Measurements from ENCODE around the gene MIEF1.
A peak's percentile ranks its signal among the peaks of the same experiment; 100 is the strongest.

Gene MIEF1

GRCh38 chr22:39528681-39529486 lies 26.8 kb downstream of the MIEF1 start:
- no peak overlapping the region for H3K4me3 ChIP-seq (ENCODE audit: low read length in 2 of 2)
- H4K8ac ChIP-seq (ENCODE audit: low read depth, low read length) = no peak overlapping the region
- no peak overlapping the region for H2BK12ac ChIP-seq (ENCODE audit: low read length)
- peak overlapping the region; percentile 54 for H2BK5ac ChIP-seq (ENCODE audit: low read length)
- H2BK15ac ChIP-seq (ENCODE audit: low read length) = peak overlapping the region; percentile 37
- H3K79me1 ChIP-seq (ENCODE audit: low read depth, low read length) = peaks cover 16% of the 10 kb centered on the region
- H2AFZ ChIP-seq (ENCODE audit: low read length) = no peak overlapping the region
- H3K23ac ChIP-seq (ENCODE audit: low read depth, low read length, poor library complexity) = peak overlapping the region; percentile 83
- H2BK120ac ChIP-seq (ENCODE audit: low read depth, low read length) = no peak overlapping the region
- no CpG with 5 or more reads among the region's 32 CpGs for whole genome bisulfite sequencing, 2 donors (ENCODE audit: extremely low coverage in 2 of 2, insufficient read length in 2 of 2, insufficient replicate concordance in 1 of 2)
- H2AK5ac ChIP-seq (ENCODE audit: low read depth, low read length) = peak overlapping the region; percentile 36
- H3K4ac ChIP-seq (ENCODE audit: low read length) = no peak overlapping the region
- peak overlapping the region; percentile 73 for H3K9ac ChIP-seq (ENCODE audit: low read depth, low read length, poor library complexity)
- DNase-seq (ENCODE audit: low spot score) = peak; percentile 83
- no peak overlapping the region for H3K27ac ChIP-seq (replicated peaks; ENCODE audit: low read length)
- no peak overlapping the region for H4K91ac ChIP-seq (ENCODE audit: low read depth, low read length, poor library complexity)
- H3K27me3 ChIP-seq (ENCODE audit: control insufficient read depth in 3 of 3, insufficient read depth in 3 of 3, low read depth in 1 of 3, low read length in 3 of 3) = no peaks in the 10 kb centered on the region
- no peaks in the 10 kb centered on the region for H3K9me3 ChIP-seq (replicated peaks in 1 of 2; ENCODE audit: control insufficient read depth in 2 of 2, insufficient read depth in 1 of 2, low read depth in 1 of 2, low read length in 2 of 2)
- H3K18ac ChIP-seq (ENCODE audit: low read length) = no peak overlapping the region
- H3K36me3 ChIP-seq (replicated peaks in 1 of 2; ENCODE audit: control insufficient read depth in 2 of 2, insufficient read depth in 2 of 2, low read length in 2 of 2) = peaks cover 30 to 67% of the 10 kb centered on the region in 2 donors
- peak overlapping the region; percentile 19 for H3K4me2 ChIP-seq (ENCODE audit: insufficient read depth, low read length, poor library complexity, severe bottlenecking)
- peaks cover 6 to 22% of the 10 kb centered on the region in 2 donors for H3K4me1 ChIP-seq (ENCODE audit: control insufficient read depth in 2 of 2, insufficient read depth in 1 of 2, low read depth in 1 of 2, low read length in 2 of 2)
- H3K14ac ChIP-seq (ENCODE audit: low read length) = no peak overlapping the region

GRCh38 chr22:39529487-39529851 lies 27.4 kb downstream of the MIEF1 start:
- Histone ChIP-seq H4K91ac (ENCODE audit: low read depth, low read length, poor library complexity) (no peak overlapping the region), H3K4ac (ENCODE audit: low read length) (no peak overlapping the region), H3K4me2 (ENCODE audit: insufficient read depth, low read length, poor library complexity, severe bottlenecking) (no peak overlapping the region), H3K14ac (ENCODE audit: low read length) (no peak overlapping the region), H2AFZ (ENCODE audit: low read length) (no peak overlapping the region), H2AK5ac (ENCODE audit: low read depth, low read length) (no peak overlapping the region), H3K4me1 (ENCODE audit: control insufficient read depth in 2 of 2, insufficient read depth in 1 of 2, low read depth in 1 of 2, low read length in 2 of 2) (peaks cover 5 to 22% of the 10 kb centered on the region in 2 donors), H4K8ac (ENCODE audit: low read depth, low read length) (peak overlapping the region; percentile 44), H2BK5ac (ENCODE audit: low read length) (peak overlapping the region; percentile 9), H3K27me3 (ENCODE audit: control insufficient read depth in 3 of 3, insufficient read depth in 3 of 3, low read depth in 1 of 3, low read length in 3 of 3) (no peaks in the 10 kb centered on the region), H3K36me3 (replicated peaks in 1 of 2; ENCODE audit: control insufficient read depth in 2 of 2, insufficient read depth in 2 of 2, low read length in 2 of 2) (peaks cover 24 to 62% of the 10 kb centered on the region in 2 donors), H3K18ac (ENCODE audit: low read length) (no peak overlapping the region), H3K9me3 (replicated peaks in 1 of 2; ENCODE audit: control insufficient read depth in 2 of 2, insufficient read depth in 1 of 2, low read depth in 1 of 2, low read length in 2 of 2) (no peaks in the 10 kb centered on the region), H3K9ac (ENCODE audit: low read depth, low read length, poor library complexity) (no peak overlapping the region), H2BK15ac (ENCODE audit: low read length) (peak overlapping the region; percentile 37), H3K4me3 (ENCODE audit: low read length in 2 of 2) (no peak overlapping the region), H3K79me1 (ENCODE audit: low read depth, low read length) (peaks cover 16% of the 10 kb centered on the region), H3K27ac (replicated peaks; ENCODE audit: low read length) (no peak overlapping the region), H3K23ac (ENCODE audit: low read depth, low read length, poor library complexity) (peak overlapping the region; percentile 83), H2BK120ac (ENCODE audit: low read depth, low read length) (no peak overlapping the region), H2BK12ac (ENCODE audit: low read length) (no peak overlapping the region)
- no peak for DNase-seq (ENCODE audit: low spot score)
- no CpG with 5 or more reads among the region's 17 CpGs for WGBS, 2 donors (ENCODE audit: extremely low coverage in 2 of 2, insufficient read length in 2 of 2, insufficient replicate concordance in 1 of 2)

- H4K8ac ChIP-seq (ENCODE audit: low read depth, low read length) = no peak overlapping the region
- peaks cover 16% of the 10 kb centered on the region for H3K79me1 ChIP-seq (ENCODE audit: low read depth, low read length)
- H2BK12ac ChIP-seq (ENCODE audit: low read length) = no peak overlapping the region
- no peak overlapping the region for H3K4me3 ChIP-seq (ENCODE audit: low read length in 2 of 2)
- H3K36me3 ChIP-seq (replicated peaks in 1 of 2; ENCODE audit: control insufficient read depth in 2 of 2, insufficient read depth in 2 of 2, low read length in 2 of 2) = peaks cover 22 to 55% of the 10 kb centered on the region in 2 donors
- H3K18ac ChIP-seq (ENCODE audit: low read length) = no peak overlapping the region
- H3K4me2 ChIP-seq (ENCODE audit: insufficient read depth, low read length, poor library complexity, severe bottlenecking) = no peak overlapping the region
- WGBS, 2 donors (ENCODE audit: extremely low coverage in 2 of 2, insufficient read length in 2 of 2, insufficient replicate concordance in 1 of 2) = no CpG with 5 or more reads among the region's 6 CpGs
- no peak overlapping the region for H3K23ac ChIP-seq (ENCODE audit: low read depth, low read length, poor library complexity)
- no peak overlapping the region for H2AK5ac ChIP-seq (ENCODE audit: low read depth, low read length)
- no peaks in the 10 kb centered on the region for H3K27me3 ChIP-seq (ENCODE audit: control insufficient read depth in 3 of 3, insufficient read depth in 3 of 3, low read depth in 1 of 3, low read length in 3 of 3)
- H3K4me1 ChIP-seq (ENCODE audit: control insufficient read depth in 2 of 2, insufficient read depth in 1 of 2, low read depth in 1 of 2, low read length in 2 of 2) = peaks cover 10 to 26% of the 10 kb centered on the region in 2 donors
- H3K14ac ChIP-seq (ENCODE audit: low read length) = no peak overlapping the region
- no peak overlapping the region for H3K4ac ChIP-seq (ENCODE audit: low read length)
- no peak overlapping the region for H2BK15ac ChIP-seq (ENCODE audit: low read length)
- H4K91ac ChIP-seq (ENCODE audit: low read depth, low read length, poor library complexity) = no peak overlapping the region
- no peak overlapping the region for H2AFZ ChIP-seq (ENCODE audit: low read length)
- no peaks in the 10 kb centered on the region for H3K9me3 ChIP-seq (replicated peaks in 1 of 2; ENCODE audit: control insufficient read depth in 2 of 2, insufficient read depth in 1 of 2, low read depth in 1 of 2, low read length in 2 of 2)
- H3K27ac ChIP-seq (replicated peaks; ENCODE audit: low read length) = no peak overlapping the region
- no peak overlapping the region for H2BK5ac ChIP-seq (ENCODE audit: low read length)
- DNase-seq (ENCODE audit: low spot score) = no peak
- H2BK120ac ChIP-seq (ENCODE audit: low read depth, low read length) = no peak overlapping the region
- H3K9ac ChIP-seq (ENCODE audit: low read depth, low read length, poor library complexity) = no peak overlapping the region
Measured at GRCh38 chr22:39530116-39530515, 28.0 kb downstream of the MIEF1 start.

GRCh38 chr22:39530692-39531331 lies 28.7 kb downstream of the MIEF1 start:
- DNase-seq (ENCODE audit: low spot score) = no peak
- H2BK5ac ChIP-seq (ENCODE audit: low read length) = no peak overlapping the region
- no peak overlapping the region for H2BK15ac ChIP-seq (ENCODE audit: low read length)
- H3K9me3 ChIP-seq (replicated peaks in 1 of 2; ENCODE audit: control insufficient read depth in 2 of 2, insufficient read depth in 1 of 2, low read depth in 1 of 2, low read length in 2 of 2) = no peaks in the 10 kb centered on the region
- no peak overlapping the region for H2BK12ac ChIP-seq (ENCODE audit: low read length)
- H3K4me3 ChIP-seq (ENCODE audit: low read length in 2 of 2) = peak overlapping the region in 1 of 2 donors; percentile 84
- no peak overlapping the region for H3K14ac ChIP-seq (ENCODE audit: low read length)
- peaks cover 16% of the 10 kb centered on the region for H3K79me1 ChIP-seq (ENCODE audit: low read depth, low read length)
- WGBS, 2 donors (ENCODE audit: extremely low coverage in 2 of 2, insufficient read length in 2 of 2, insufficient replicate concordance in 1 of 2) = no CpG with 5 or more reads among the region's 9 CpGs
- peaks cover 18 to 49% of the 10 kb centered on the region in 2 donors for H3K36me3 ChIP-seq (replicated peaks in 1 of 2; ENCODE audit: control insufficient read depth in 2 of 2, insufficient read depth in 2 of 2, low read length in 2 of 2)
- no peak overlapping the region for H2BK120ac ChIP-seq (ENCODE audit: low read depth, low read length)
- H3K23ac ChIP-seq (ENCODE audit: low read depth, low read length, poor library complexity) = no peak overlapping the region
- H3K4ac ChIP-seq (ENCODE audit: low read length) = no peak overlapping the region
- no peak overlapping the region for H2AK5ac ChIP-seq (ENCODE audit: low read depth, low read length)
- H2AFZ ChIP-seq (ENCODE audit: low read length) = no peak overlapping the region
- no peaks in the 10 kb centered on the region for H3K27me3 ChIP-seq (ENCODE audit: control insufficient read depth in 3 of 3, insufficient read depth in 3 of 3, low read depth in 1 of 3, low read length in 3 of 3)
- H4K91ac ChIP-seq (ENCODE audit: low read depth, low read length, poor library complexity) = no peak overlapping the region
- H3K18ac ChIP-seq (ENCODE audit: low read length) = no peak overlapping the region
- no peak overlapping the region for H3K4me2 ChIP-seq (ENCODE audit: insufficient read depth, low read length, poor library complexity, severe bottlenecking)
- no peak overlapping the region for H4K8ac ChIP-seq (ENCODE audit: low read depth, low read length)
- no peak overlapping the region for H3K9ac ChIP-seq (ENCODE audit: low read depth, low read length, poor library complexity)
- no peak overlapping the region for H3K27ac ChIP-seq (replicated peaks; ENCODE audit: low read length)
- H3K4me1 ChIP-seq (ENCODE audit: control insufficient read depth in 2 of 2, insufficient read depth in 1 of 2, low read depth in 1 of 2, low read length in 2 of 2) = peaks cover 12 to 33% of the 10 kb centered on the region in 2 donors

Data from neuronal stem cell (in vitro differentiated cells).